Cortex of kidney (tissue), 1 donor: ENCODE results near the gene OR7A5.
"Not testable (repeated sequence)": the region's sequence is repeated elsewhere in the genome, so short reads cannot be mapped to it uniquely, and the experiment has no call there.

ENCODE experiments used
- DNase-seq: peaks from one replicate; lab custom pipeline; 2025; lab: John Stamatoyannopoulos, UW

The OR7A5 gene

GRCh38 chr19:14785102-14785793 lies 49.7 kb downstream of the OR7A5 start:
- not testable (repeated sequence) for DNase-seq

DNA sequence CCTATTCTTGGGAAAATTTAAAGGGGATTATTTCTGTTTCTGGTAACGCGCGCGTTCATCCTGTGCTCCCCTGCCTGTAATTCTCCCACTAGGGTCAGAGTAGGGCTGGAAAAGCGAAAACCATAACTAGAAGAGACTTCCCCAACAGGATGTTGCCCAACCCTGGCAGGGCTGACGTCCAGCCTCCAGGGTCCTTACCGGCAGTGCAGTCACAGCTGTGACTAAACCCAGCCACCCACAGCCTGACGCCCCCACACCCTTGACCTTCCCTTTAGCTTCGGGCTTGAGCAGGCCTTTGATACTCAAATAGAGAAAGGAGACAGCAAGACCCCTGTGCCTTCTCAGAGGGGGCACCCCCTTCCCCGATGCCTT lies 50.3 kb downstream of the OR7A5 start:
- DNase-seq: not testable (repeated sequence)

GRCh38 chr19:14783410-14783998 lies 51.5 kb downstream of the OR7A5 start:
- not testable (repeated sequence) for DNase-seq

GRCh38 chr19:14782626-14783409 lies 52.2 kb downstream of the OR7A5 start:
- DNase-seq: no peak

DNA sequence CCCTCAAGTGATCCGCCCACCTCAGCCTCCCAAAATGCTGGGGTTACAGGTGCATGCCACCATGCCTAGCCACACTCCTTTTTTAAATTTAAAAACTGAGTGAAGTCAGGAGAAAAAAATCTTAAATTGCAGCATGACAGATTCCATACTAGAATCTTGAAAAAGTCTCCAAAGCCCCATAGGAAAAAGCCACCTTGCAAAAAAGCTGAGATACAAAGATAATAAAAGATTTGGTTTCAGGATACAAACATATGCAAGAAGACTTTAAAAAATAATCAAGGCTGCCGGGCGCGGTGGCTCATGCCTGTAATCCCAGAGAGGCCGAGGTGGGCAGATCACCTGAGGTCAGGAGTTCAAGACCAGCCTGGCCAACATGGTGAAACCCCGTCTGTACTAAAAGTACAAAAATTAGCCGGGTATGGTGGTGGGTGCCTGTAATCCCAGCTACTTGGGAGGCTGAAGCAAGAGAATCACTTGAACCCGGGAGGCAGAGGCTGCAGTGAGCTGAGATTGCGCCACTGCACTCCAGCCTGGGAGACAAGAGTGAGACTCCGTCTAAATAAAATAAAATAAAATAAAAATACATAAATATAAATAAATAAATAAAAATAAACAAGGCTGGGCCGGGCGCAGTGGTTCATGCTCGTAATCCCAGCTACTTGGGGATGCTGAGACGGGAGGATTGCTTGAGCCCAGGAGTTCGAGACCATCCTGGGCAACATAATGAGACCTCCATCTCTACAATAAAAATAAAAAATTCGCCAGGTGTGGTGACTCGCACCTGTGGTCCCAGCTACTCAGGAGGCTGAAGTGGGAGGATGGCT lies 53.1 kb downstream of the OR7A5 start:
- DNase-seq: not testable (repeated sequence)

GRCh38 chr19:14780622-14781225 lies 54.3 kb downstream of the OR7A5 start:
- not testable (repeated sequence) for DNase-seq

- no peak for DNase-seq
Observed at GRCh38 chr19:14779151-14779550, 55.8 kb downstream of the OR7A5 start.

GRCh38 chr19:14778110-14778845 lies 56.7 kb downstream of the OR7A5 start, which contains the start of gene ADGRE2:
Gene ADGRE2, minus strand, starts transcription at chr19:14778560. Its CDS starts 1,804 bp downstream, at chr19:14776756.
- DNase-seq: not testable (repeated sequence)

DNA sequence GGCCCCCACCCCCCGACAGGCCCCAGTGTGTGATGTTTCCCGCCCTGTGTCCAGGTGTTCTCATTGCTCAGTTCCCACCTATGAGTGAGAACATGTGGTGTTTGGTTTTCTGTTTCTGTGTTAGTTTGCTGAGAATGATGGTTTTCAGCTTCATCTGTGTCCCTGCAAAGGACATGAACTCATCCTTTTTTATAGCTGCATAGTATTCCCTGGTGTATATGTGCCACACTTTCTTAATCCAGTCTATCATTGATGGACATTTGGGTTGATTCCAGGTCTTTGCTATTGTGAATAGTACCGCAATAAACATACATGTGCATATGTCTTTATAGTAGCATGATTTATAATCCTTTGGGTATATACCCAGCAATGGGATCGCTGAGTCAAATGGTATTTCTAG lies 57.3 kb downstream of the OR7A5 start:
- not testable (repeated sequence) for DNase-seq
